ENCODE measurements around the gene PLB1. TPM values are rescaled to one million over a fixed set of nuclear protein-coding genes. Genes with fewer than 3 reads are reported as not detected.

Gene PLB1
- total RNA-seq, 1 donor from 2014 or later, result not detected

DNA sequence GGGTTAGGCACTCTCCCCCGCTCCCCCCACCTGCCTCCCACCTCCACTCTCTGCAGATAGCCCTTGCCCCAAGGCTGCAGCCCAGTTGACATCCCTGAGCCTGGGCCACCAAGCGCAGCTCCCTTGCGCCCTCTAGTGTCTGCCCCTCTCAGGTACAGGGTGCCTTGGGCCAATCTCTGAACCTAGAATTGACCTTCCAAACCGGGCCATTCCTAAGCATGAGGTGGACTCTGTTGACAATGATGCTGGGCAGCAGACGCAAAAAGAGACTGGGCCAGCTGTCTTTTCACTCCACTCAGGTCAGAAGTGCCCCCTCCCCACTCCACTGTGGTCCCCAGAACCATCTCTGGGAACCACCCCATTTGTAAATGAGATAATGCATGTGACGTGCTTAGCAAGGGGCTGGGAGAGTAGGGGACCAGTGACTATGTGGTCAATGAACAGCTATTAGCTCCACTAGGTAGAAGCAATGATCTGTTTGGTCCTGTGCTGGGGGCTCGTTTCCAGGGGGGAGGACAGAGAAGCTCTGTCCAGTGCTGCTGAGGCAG, 43.3 kb upstream of the PLB1 start:
- peaks cover 5% of the 10 kb centered on the region for H3K9me3 Mint-ChIP-seq (ENCODE audit: unreplicated experiment)
- H3K4me3 Mint-ChIP-seq (ENCODE audit: unreplicated experiment), result no peak overlapping the region
- no peaks in the 10 kb centered on the region for H3K36me3 Mint-ChIP-seq (ENCODE audit: unreplicated experiment)
- H3K4me1 Mint-ChIP-seq (ENCODE audit: low read depth, unreplicated experiment), result no peaks in the 10 kb centered on the region
- no peak overlapping the region for H3K27ac Mint-ChIP-seq (ENCODE audit: unreplicated experiment)
- peaks cover 5% of the 10 kb centered on the region for H3K27me3 Mint-ChIP-seq (ENCODE audit: unreplicated experiment)
- TF ChIP-seq, protein P1, sequence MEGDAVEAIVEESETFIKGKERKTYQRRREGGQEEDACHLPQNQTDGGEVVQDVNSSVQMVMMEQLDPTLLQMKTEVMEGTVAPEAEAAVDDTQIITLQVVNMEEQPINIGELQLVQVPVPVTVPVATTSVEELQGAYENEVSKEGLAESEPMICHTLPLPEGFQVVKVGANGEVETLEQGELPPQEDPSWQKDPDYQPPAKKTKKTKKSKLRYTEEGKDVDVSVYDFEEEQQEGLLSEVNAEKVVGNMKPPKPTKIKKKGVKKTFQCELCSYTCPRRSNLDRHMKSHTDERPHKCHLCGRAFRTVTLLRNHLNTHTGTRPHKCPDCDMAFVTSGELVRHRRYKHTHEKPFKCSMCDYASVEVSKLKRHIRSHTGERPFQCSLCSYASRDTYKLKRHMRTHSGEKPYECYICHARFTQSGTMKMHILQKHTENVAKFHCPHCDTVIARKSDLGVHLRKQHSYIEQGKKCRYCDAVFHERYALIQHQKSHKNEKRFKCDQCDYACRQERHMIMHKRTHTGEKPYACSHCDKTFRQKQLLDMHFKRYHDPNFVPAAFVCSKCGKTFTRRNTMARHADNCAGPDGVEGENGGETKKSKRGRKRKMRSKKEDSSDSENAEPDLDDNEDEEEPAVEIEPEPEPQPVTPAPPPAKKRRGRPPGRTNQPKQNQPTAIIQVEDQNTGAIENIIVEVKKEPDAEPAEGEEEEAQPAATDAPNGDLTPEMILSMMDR (IDR thresholded peaks at IDR 0.05; ENCODE audit: partially characterized antibody, unreplicated experiment), result peak; percentile 81
- peak; percentile 88 for DNase-seq

DNA sequence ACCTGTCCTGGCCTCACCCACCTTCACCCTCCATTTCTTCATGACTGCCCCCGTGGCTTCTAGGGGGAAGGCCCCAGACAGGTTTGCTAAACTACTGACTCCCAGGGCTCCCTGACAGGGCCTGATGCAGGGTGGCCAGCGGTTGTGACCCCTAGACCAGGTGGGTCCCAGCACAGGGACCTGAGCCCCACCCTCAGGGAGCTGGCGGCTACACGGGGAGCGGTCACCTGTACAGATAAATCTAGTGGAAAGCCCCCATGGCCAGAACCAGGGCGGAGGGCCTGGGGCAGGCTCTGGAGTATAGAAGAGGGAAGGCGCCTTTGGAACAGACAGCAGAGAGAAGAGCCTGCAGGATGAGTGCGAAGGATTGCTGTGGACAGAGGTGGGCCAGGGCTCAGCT, 42.5 kb upstream of the PLB1 start:
- no peak overlapping the region for H3K27ac Mint-ChIP-seq (ENCODE audit: unreplicated experiment)

DNA sequence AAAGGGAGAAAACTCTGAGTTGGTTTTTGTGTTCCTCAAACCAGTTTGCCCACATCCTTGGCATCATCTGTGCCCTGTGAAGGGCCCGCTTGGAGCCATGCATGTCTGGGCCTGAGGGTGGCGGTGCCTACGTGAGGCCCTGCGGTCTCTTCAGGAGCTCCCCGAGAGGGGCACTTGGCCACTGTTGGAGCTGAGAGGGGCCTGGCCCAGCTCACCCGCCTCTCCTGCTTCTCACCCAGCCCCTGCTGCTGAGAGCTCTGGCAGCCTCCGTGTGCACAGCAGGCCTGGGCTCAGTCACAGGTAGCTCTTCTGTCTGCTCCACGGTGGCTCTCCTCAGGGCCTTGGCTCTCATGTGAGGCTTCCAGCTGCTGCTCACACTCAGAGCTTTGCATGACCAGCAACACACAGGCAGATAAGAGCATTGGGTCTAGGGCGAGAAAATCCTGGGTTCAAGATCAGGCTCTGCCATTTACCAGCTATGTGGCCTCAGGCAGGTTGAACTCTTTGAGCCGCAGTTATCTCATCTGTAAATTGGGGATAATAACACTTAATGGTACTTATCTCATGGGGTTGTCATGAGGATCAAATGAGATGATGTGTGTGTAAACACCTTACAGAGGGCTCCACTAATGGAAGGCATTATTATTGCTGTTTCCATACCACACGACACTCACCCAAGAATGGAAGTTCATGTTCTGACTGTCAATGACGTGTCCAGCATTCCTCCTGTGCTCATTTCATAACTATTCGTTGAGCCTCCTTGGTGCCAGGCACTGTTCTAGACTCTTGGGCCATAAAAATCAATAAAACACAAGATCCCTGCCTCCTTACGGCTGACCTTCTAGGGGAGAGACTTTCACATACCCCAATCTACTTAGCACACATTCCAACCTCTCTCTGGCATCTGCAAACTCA, 41.6 kb upstream of the PLB1 start:
- no peak for DNase-seq
- H3K36me3 Mint-ChIP-seq (ENCODE audit: unreplicated experiment), result no peaks in the 10 kb centered on the region
- H3K27ac Mint-ChIP-seq (ENCODE audit: unreplicated experiment), result no peak overlapping the region
- peaks cover 5% of the 10 kb centered on the region for H3K27me3 Mint-ChIP-seq (ENCODE audit: unreplicated experiment)
- H3K4me3 Mint-ChIP-seq (ENCODE audit: unreplicated experiment), result no peak overlapping the region
- peaks cover 6% of the 10 kb centered on the region for H3K9me3 Mint-ChIP-seq (ENCODE audit: unreplicated experiment)
- TF ChIP-seq, protein P1 (IDR thresholded peaks at IDR 0.05; ENCODE audit: partially characterized antibody, unreplicated experiment), result no peak
- H3K4me1 Mint-ChIP-seq (ENCODE audit: low read depth, unreplicated experiment), result no peaks in the 10 kb centered on the region

More for the DNA sequence above, 42.5 kb upstream of the PLB1 start:
- Mint-ChIP-seq H3K4me3 (ENCODE audit: unreplicated experiment) (no peak overlapping the region), H3K4me1 (ENCODE audit: low read depth, unreplicated experiment) (no peaks in the 10 kb centered on the region), H3K27me3 (ENCODE audit: unreplicated experiment) (peaks cover 7% of the 10 kb centered on the region), H3K9me3 (ENCODE audit: unreplicated experiment) (peaks cover 6% of the 10 kb centered on the region), H3K36me3 (ENCODE audit: unreplicated experiment) (no peaks in the 10 kb centered on the region)
- TF ChIP-seq, protein P1 (IDR thresholded peaks at IDR 0.05; ENCODE audit: partially characterized antibody, unreplicated experiment), result no peak
- no peak for DNase-seq

DNA sequence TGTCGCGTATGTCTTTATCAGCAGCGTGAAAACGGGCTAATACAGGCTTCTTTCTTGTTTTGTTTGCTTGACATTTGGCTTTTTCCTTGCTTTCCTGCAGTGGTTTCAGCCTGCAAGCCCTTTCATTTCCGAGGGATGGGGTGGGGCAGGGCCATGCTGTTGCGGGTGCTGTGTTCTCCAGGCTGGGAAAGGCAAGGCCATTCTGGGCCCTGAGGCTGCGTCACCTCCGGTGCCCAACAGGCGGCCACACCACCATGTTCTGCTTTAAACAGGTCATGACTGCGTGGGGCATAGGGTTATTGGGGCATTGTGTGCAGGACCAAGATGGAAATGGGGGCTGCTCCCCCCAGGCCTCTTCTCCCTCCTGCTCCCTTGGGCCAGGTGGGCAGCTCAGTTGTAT, 38.6 kb upstream of the PLB1 start:
- TF ChIP-seq, protein P1 (IDR thresholded peaks at IDR 0.05; ENCODE audit: partially characterized antibody, unreplicated experiment), result no peak
- Mint-ChIP-seq H3K36me3 (ENCODE audit: unreplicated experiment) (no peaks in the 10 kb centered on the region), H3K9me3 (ENCODE audit: unreplicated experiment) (peaks cover 5% of the 10 kb centered on the region), H3K27ac (ENCODE audit: unreplicated experiment) (no peak overlapping the region), H3K27me3 (ENCODE audit: unreplicated experiment) (peaks cover 4% of the 10 kb centered on the region), H3K4me1 (ENCODE audit: low read depth, unreplicated experiment) (no peaks in the 10 kb centered on the region), H3K4me3 (ENCODE audit: unreplicated experiment) (no peak overlapping the region)
- no peak for DNase-seq

GRCh38 chr2:28461056-28461455, 34.8 kb upstream of the PLB1 start:
- Mint-ChIP-seq H3K9me3 (ENCODE audit: unreplicated experiment) (peaks cover 5% of the 10 kb centered on the region), H3K36me3 (ENCODE audit: unreplicated experiment) (no peaks in the 10 kb centered on the region), H3K27ac (ENCODE audit: unreplicated experiment) (no peak overlapping the region), H3K4me1 (ENCODE audit: low read depth, unreplicated experiment) (no peaks in the 10 kb centered on the region), H3K4me3 (ENCODE audit: unreplicated experiment) (no peak overlapping the region), H3K27me3 (ENCODE audit: unreplicated experiment) (peaks cover 2% of the 10 kb centered on the region)
- no peak for DNase-seq
- TF ChIP-seq, protein P1 (IDR thresholded peaks at IDR 0.05; ENCODE audit: partially characterized antibody, unreplicated experiment), result no peak

Data from glutamatergic neuron (in vitro differentiated cells).